OCI-LY3 (cell line): ENCODE data around the gene CLCN1.

ENCODE experiments used
- EZH2phosphoT487 ChIP-seq: fragments of 200-600 bp; shearing (Covaris generic); IDR thresholded peaks from 2 replicates; pipeline ENCODE4 v1.6.1; 2018; ENCODE audit warnings: antibody characterized with exemption, mixed run types, low read depth
- TF ChIP-seq, protein P1 (sequence below): fragments of 200-600, 300-600 bp; sonication (generic); IDR thresholded peaks from 2 replicates; pipeline ENCODE4 v1.5.1; 2014; ENCODE audit warnings: antibody characterized with exemption, low read length, low read depth

DNA sequence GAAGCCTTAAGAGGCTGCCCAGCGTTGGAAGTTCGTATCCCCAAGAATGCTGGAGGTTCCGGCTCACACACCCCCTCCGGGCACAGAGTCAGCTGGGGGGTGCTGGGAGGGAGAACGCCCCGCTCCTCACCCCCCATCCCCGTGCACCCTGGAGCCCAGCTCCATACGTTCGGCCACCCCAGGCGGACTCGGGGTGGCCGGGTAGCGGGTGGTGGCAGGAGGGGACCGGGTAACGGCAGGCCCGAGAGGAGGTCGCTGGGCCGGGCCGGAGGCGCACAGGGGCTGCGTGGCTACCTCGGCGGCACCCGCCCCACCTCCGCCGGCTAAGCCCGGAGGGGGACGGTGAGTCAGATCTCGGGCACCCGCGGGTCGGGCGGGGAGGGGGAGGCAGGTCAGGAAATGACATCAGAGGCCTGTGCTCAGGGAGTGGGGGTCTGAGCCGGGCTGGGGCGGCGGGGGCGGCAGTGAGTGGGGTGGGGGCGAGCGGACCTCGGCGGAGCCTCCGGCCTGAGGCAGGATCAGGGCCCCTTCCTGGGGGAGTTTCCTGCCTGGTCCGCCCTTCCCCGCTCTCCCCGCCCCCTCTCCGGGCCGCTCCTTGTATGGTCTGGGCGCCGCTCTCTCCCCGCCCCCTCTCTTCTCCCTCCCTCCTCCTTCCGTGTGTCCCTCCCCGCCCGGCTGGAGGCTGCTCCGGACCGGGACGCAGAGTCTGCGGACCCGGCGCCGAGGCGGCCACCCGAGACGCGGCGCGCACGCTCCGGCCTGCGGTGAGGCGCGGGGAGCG, 64.9 kb downstream of the CLCN1 start, which contains the start of gene ZYX:
- TF ChIP-seq, protein P1, sequence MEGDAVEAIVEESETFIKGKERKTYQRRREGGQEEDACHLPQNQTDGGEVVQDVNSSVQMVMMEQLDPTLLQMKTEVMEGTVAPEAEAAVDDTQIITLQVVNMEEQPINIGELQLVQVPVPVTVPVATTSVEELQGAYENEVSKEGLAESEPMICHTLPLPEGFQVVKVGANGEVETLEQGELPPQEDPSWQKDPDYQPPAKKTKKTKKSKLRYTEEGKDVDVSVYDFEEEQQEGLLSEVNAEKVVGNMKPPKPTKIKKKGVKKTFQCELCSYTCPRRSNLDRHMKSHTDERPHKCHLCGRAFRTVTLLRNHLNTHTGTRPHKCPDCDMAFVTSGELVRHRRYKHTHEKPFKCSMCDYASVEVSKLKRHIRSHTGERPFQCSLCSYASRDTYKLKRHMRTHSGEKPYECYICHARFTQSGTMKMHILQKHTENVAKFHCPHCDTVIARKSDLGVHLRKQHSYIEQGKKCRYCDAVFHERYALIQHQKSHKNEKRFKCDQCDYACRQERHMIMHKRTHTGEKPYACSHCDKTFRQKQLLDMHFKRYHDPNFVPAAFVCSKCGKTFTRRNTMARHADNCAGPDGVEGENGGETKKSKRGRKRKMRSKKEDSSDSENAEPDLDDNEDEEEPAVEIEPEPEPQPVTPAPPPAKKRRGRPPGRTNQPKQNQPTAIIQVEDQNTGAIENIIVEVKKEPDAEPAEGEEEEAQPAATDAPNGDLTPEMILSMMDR, result no peak
- no peak for TF ChIP-seq EZH2phosphoT487
